Panc1 (cell line): ENCODE data around the gene RBSN.

ENCODE experiments used
- CTCF ChIP-seq: fragments of 450-650 bp; IDR thresholded peaks from 2 replicates; pipeline ENCODE4 v1.5.1; 2017; ENCODE audit warnings: mild to moderate bottlenecking
- POLR2AphosphoS5 ChIP-seq: IDR thresholded peaks from 2 replicates; pipeline ENCODE4 v1.6.1; 2012; ENCODE audit warnings: mild to moderate bottlenecking, low read depth, low read length, moderate library complexity
- TCF7L2 ChIP-seq: IDR thresholded peaks from 2 replicates; pipeline ENCODE4 v1.6.1; 2011; ENCODE audit warnings: mild to moderate bottlenecking, low read depth, low read length, inconsistent platforms
- TF ChIP-seq, protein P1 (sequence below), 2 experiments: IDR thresholded peaks; 2 replicates each; pipeline ENCODE4 v1.6.1; 2011 to 2012; ENCODE audit warnings: low read depth in 2 of 2, control low read depth in 1 of 2, low read length in 1 of 2, mild to moderate bottlenecking in 1 of 2, moderate library complexity in 1 of 2; ENCODE audit not compliant: insufficient read depth in 1 of 2

GRCh38 chr3:15079091-15079490 is 19.9 kb downstream of the RBSN start:
- TF ChIP-seq CTCF (no peak), TCF7L2 (no peak), POLR2AphosphoS5 (no peak)
- TF ChIP-seq, protein P1, sequence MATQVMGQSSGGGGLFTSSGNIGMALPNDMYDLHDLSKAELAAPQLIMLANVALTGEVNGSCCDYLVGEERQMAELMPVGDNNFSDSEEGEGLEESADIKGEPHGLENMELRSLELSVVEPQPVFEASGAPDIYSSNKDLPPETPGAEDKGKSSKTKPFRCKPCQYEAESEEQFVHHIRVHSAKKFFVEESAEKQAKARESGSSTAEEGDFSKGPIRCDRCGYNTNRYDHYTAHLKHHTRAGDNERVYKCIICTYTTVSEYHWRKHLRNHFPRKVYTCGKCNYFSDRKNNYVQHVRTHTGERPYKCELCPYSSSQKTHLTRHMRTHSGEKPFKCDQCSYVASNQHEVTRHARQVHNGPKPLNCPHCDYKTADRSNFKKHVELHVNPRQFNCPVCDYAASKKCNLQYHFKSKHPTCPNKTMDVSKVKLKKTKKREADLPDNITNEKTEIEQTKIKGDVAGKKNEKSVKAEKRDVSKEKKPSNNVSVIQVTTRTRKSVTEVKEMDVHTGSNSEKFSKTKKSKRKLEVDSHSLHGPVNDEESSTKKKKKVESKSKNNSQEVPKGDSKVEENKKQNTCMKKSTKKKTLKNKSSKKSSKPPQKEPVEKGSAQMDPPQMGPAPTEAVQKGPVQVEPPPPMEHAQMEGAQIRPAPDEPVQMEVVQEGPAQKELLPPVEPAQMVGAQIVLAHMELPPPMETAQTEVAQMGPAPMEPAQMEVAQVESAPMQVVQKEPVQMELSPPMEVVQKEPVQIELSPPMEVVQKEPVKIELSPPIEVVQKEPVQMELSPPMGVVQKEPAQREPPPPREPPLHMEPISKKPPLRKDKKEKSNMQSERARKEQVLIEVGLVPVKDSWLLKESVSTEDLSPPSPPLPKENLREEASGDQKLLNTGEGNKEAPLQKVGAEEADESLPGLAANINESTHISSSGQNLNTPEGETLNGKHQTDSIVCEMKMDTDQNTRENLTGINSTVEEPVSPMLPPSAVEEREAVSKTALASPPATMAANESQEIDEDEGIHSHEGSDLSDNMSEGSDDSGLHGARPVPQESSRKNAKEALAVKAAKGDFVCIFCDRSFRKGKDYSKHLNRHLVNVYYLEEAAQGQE (IDR thresholded peaks at IDR 0.05; ENCODE audit: insufficient read depth in 1 of 2, low read depth in 2 of 2, low read length in 1 of 2): no peak
